Naive B cell (primary cell): Measurements from ENCODE around the gene DUSP2. TPM values are rescaled to one million over a fixed set of nuclear protein-coding genes. Genes with fewer than 3 reads are reported as not detected.

Experiments used
- ATAC-seq, 2 donors: fragments of 150-1000 bp; cut with Tn5 transposase; 2 replicates each; pipeline ENCODE4 v1.10.0; 2021; ENCODE audit warnings: low read depth in 2 of 2, mild to moderate bottlenecking in 2 of 2, moderate library complexity in 2 of 2
- DNase-seq: peaks from one replicate; pipeline ENCODE4 v3.0.0; 2022
- H3K27ac Mint-ChIP-seq, 6 donors: one replicate each; pipeline ENCODE4 v1.8.0; 2020 to 2022; ENCODE audit warnings: mild to moderate bottlenecking in 6 of 6, mixed read lengths in 6 of 6, moderate library complexity in 5 of 6, inconsistent platforms in 2 of 6
- H3K27me3 Mint-ChIP-seq, 3 donors: one replicate each; pipeline ENCODE4 v1.8.0; 2021 to 2022; ENCODE audit warnings: mixed read lengths in 3 of 3, mild to moderate bottlenecking in 1 of 3
- H3K36me3 Mint-ChIP-seq, 2 donors: one replicate each; pipeline ENCODE4 v1.8.0; 2020 to 2022; ENCODE audit warnings: mixed read lengths in 2 of 2, inconsistent platforms in 1 of 2, mild to moderate bottlenecking in 1 of 2
- H3K4me1 Mint-ChIP-seq, 3 donors: one replicate each; pipeline ENCODE4 v1.8.0; 2020 to 2022; ENCODE audit warnings: mixed read lengths in 3 of 3, inconsistent platforms in 1 of 3, mild to moderate bottlenecking in 1 of 3, moderate library complexity in 1 of 3
- H3K4me3 Mint-ChIP-seq, 8 donors: one replicate each; pipeline ENCODE4 v1.8.0; 2020 to 2022; ENCODE audit warnings: mild to moderate bottlenecking in 8 of 8, mixed read lengths in 8 of 8, moderate library complexity in 8 of 8, inconsistent platforms in 2 of 8
- H3K9me3 Mint-ChIP-seq, 7 donors: one replicate each; pipeline ENCODE4 v1.8.0; 2020 to 2022; ENCODE audit warnings: mixed read lengths in 7 of 7, mild to moderate bottlenecking in 5 of 7, inconsistent platforms in 2 of 7, moderate library complexity in 1 of 7
- polyA plus RNA-seq, 6 donors: library from polyadenylated mRNA; unstranded; fragments of 300-500 nt; fragmentation: Illumina TruSeq; gene quantifications; one replicate each; pipeline ENCODE4 v1.2.3, GENCODE V29; 2021; ENCODE audit warnings: low read depth in 6 of 6

The DUSP2 gene
- polyA plus RNA-seq, 6 donors from 2014 or later: 56.3 to 220 (median 95.9) TPM

- Mint-ChIP-seq H3K36me3 (no peaks in the 10 kb centered on the region), H3K4me3 (peak overlapping the region in 2 of 8 donors; percentile 41 to 61), H3K27ac (peak overlapping the region in 1 of 6 donors; percentile 47), H3K4me1 (peaks cover 7 to 32% (median 28%) of the 10 kb centered on the region in 3 donors), H3K27me3 (no peaks in the 10 kb centered on the region), H3K9me3 (no peaks in the 10 kb centered on the region)
- no peak for DNase-seq
- no peak for ATAC-seq
Measured at GRCh38 chr2:96139181-96139758, 6.0 kb downstream of the DUSP2 start.

- DNase-seq (peak; percentile 68), ATAC-seq (peak; percentile 79 to 89)
- H3K27ac Mint-ChIP-seq: peak within 1 kb of the TSS in 4 of 6 donors; percentile 18 to 59 (median 42)
- H3K27me3 Mint-ChIP-seq: no peaks in the 10 kb centered on the region
- peaks cover 4 to 24% (median 21%) of the 10 kb centered on the region in 3 donors for H3K4me1 Mint-ChIP-seq
- peak within 1 kb of the TSS in 3 of 8 donors; percentile 41 to 61 (median 46) for H3K4me3 Mint-ChIP-seq
- H3K36me3 Mint-ChIP-seq: no peaks in the 10 kb centered on the region
- no peaks in the 10 kb centered on the region for H3K9me3 Mint-ChIP-seq
Measured at GRCh38 chr2:96138179-96139145, 6.8 kb downstream of the DUSP2 start, which contains the start of gene ASTL. Gene ASTL (minus strand): TSS chr2:96138502. CDS start chr2:96138436, 66 bp downstream.

GRCh38 chr2:96137321-96138178, 7.7 kb downstream of the DUSP2 start:
- Mint-ChIP-seq H3K27ac (peak overlapping the region in 1 of 6 donors; percentile 47), H3K36me3 (no peaks in the 10 kb centered on the region), H3K9me3 (no peaks in the 10 kb centered on the region), H3K4me1 (peaks cover 4 to 19% (median 13%) of the 10 kb centered on the region in 3 donors), H3K4me3 (no peak overlapping the region), H3K27me3 (no peaks in the 10 kb centered on the region)
- DNase-seq (no peak), ATAC-seq (no peak)

- Mint-ChIP-seq H3K27ac (no peak overlapping the region), H3K4me1 (peaks cover 6 to 12% (median 7%) of the 10 kb centered on the region in 3 donors), H3K27me3 (no peaks in the 10 kb centered on the region), H3K36me3 (no peaks in the 10 kb centered on the region), H3K9me3 (no peaks in the 10 kb centered on the region), H3K4me3 (no peak overlapping the region)
- ATAC-seq (no peak), DNase-seq (no peak)
Measured at GRCh38 chr2:96136129-96136720, 9.0 kb downstream of the DUSP2 start.

GRCh38 chr2:96135621-96136020, 9.6 kb downstream of the DUSP2 start:
- no peaks in the 10 kb centered on the region for H3K9me3 Mint-ChIP-seq
- DNase-seq: no peak
- ATAC-seq: no peak
- no peak overlapping the region for H3K4me3 Mint-ChIP-seq
- peaks cover 6 to 12% (median 7%) of the 10 kb centered on the region in 3 donors for H3K4me1 Mint-ChIP-seq
- no peaks in the 10 kb centered on the region for H3K36me3 Mint-ChIP-seq
- H3K27me3 Mint-ChIP-seq: no peaks in the 10 kb centered on the region
- H3K27ac Mint-ChIP-seq: no peak overlapping the region

- Mint-ChIP-seq H3K4me3 (peak overlapping the region in 1 of 8 donors; percentile 10), H3K9me3 (no peaks in the 10 kb centered on the region), H3K36me3 (no peaks in the 10 kb centered on the region), H3K4me1 (peaks cover 6 to 12% (median 7%) of the 10 kb centered on the region in 3 donors), H3K27me3 (no peaks in the 10 kb centered on the region), H3K27ac (peak overlapping the region in 1 of 6 donors; percentile 77)
- ATAC-seq (no peak), DNase-seq (no peak)
Measured at GRCh38 chr2:96135171-96135570, 10.1 kb downstream of the DUSP2 start.

GRCh38 chr2:96134421-96134820, 10.8 kb downstream of the DUSP2 start:
- H3K4me1 Mint-ChIP-seq: peaks cover 6 to 12% (median 7%) of the 10 kb centered on the region in 3 donors
- no peaks in the 10 kb centered on the region for H3K9me3 Mint-ChIP-seq
- H3K4me3 Mint-ChIP-seq: no peak overlapping the region
- H3K36me3 Mint-ChIP-seq: no peaks in the 10 kb centered on the region
- no peaks in the 10 kb centered on the region for H3K27me3 Mint-ChIP-seq
- ATAC-seq (no peak), DNase-seq (no peak)
- no peak overlapping the region for H3K27ac Mint-ChIP-seq

GRCh38 chr2:96131813-96132745, 13.2 kb downstream of the DUSP2 start:
- Mint-ChIP-seq H3K27me3 (no peaks in the 10 kb centered on the region), H3K4me1 (peaks cover 0 to 3% (median 0%) of the 10 kb centered on the region in 3 donors), H3K4me3 (no peak overlapping the region), H3K27ac (peak overlapping the region in 1 of 6 donors; percentile 71), H3K9me3 (no peaks in the 10 kb centered on the region), H3K36me3 (no peaks in the 10 kb centered on the region)
- no peak for DNase-seq
- ATAC-seq: no peak

- Mint-ChIP-seq H3K27me3 (no peaks in the 10 kb centered on the region), H3K4me1 (peaks cover 0 to 3% (median 0%) of the 10 kb centered on the region in 3 donors), H3K36me3 (peaks cover 0 to 1% of the 10 kb centered on the region in 2 donors), H3K27ac (peak overlapping the region in 1 of 6 donors; percentile 71), H3K4me3 (no peak overlapping the region), H3K9me3 (no peaks in the 10 kb centered on the region)
- no peak for ATAC-seq
- DNase-seq: no peak
Measured at GRCh38 chr2:96131152-96131812, 14.0 kb downstream of the DUSP2 start.

GRCh38 chr2:96130483-96130882, 14.8 kb downstream of the DUSP2 start:
- peaks cover 2 to 6% of the 10 kb centered on the region in 2 donors for H3K36me3 Mint-ChIP-seq
- H3K4me3 Mint-ChIP-seq: no peak overlapping the region
- H3K4me1 Mint-ChIP-seq: peaks cover 0 to 3% (median 0%) of the 10 kb centered on the region in 3 donors
- peak overlapping the region in 1 of 6 donors; percentile 7 for H3K27ac Mint-ChIP-seq
- no peak for DNase-seq
- no peaks in the 10 kb centered on the region for H3K9me3 Mint-ChIP-seq
- H3K27me3 Mint-ChIP-seq: peaks cover 0 to under 1% (median under 1%) of the 10 kb centered on the region in 3 donors
- no peak for ATAC-seq

- no peak for DNase-seq
- Mint-ChIP-seq H3K36me3 (peaks cover 6 to 11% of the 10 kb centered on the region in 2 donors), H3K4me3 (no peak overlapping the region)
Measured at GRCh38 chr2:96129528-96130120, 15.6 kb downstream of the DUSP2 start.

More at GRCh38 chr2:96129528-96130120, 15.6 kb downstream of the DUSP2 start:
- ATAC-seq: no peak
- Mint-ChIP-seq H3K27ac (peak overlapping the region in 1 of 6 donors; percentile 67), H3K9me3 (no peaks in the 10 kb centered on the region), H3K27me3 (peaks cover 5 to 9% (median 5%) of the 10 kb centered on the region in 3 donors), H3K4me1 (peaks cover 0 to 3% (median 0%) of the 10 kb centered on the region in 3 donors)
